ENCODE data around the gene TMPRSS3. TPM values are rescaled to one million over a fixed set of nuclear protein-coding genes. Genes with fewer than 3 reads are reported as not detected.

The TMPRSS3 gene
- total RNA-seq, 1 donor from 2014 or later = 4.1 TPM

- H3K4me1 ChIP-seq = peaks cover 12% of the 10 kb centered on the region
- H3K4me3 ChIP-seq = no peak overlapping the region
- ATAC-seq = no peak
- no peaks in the 10 kb centered on the region for H3K36me3 ChIP-seq
- no peak for TF ChIP-seq CTCF (IDR thresholded peaks at IDR 0.05)
- H3K27me3 ChIP-seq = no peaks in the 10 kb centered on the region
- DNase-seq = no peak
- intact Hi-C loops (cut with DNase I) = no loop called here
- H3K27ac ChIP-seq = no peak overlapping the region
- no peaks in the 10 kb centered on the region for H3K9me3 ChIP-seq
These were observed 27.4 kb upstream of the TMPRSS3 start for GRCh38 chr21:42423197-42423675.

- Histone ChIP-seq H3K27me3 (no peaks in the 10 kb centered on the region), H3K9me3 (no peaks in the 10 kb centered on the region), H3K36me3 (no peaks in the 10 kb centered on the region), H3K27ac (no peak overlapping the region), H3K4me1 (peaks cover 12% of the 10 kb centered on the region), H3K4me3 (no peak overlapping the region)
- no peak for TF ChIP-seq CTCF (IDR thresholded peaks at IDR 0.05)
- no peak for ATAC-seq
- no peak for DNase-seq
- intact Hi-C loops (cut with DNase I) = no loop called here
These were observed 25.4 kb upstream of the TMPRSS3 start for GRCh38 chr21:42421018-42421793.

- ATAC-seq = no peak
- H3K9me3 ChIP-seq = no peaks in the 10 kb centered on the region
- H3K36me3 ChIP-seq = no peaks in the 10 kb centered on the region
- H3K27ac ChIP-seq = no peak overlapping the region
- no peaks in the 10 kb centered on the region for H3K27me3 ChIP-seq
- DNase-seq = no peak
- no peak for TF ChIP-seq CTCF (IDR thresholded peaks at IDR 0.05)
- no peak overlapping the region for H3K4me3 ChIP-seq
- H3K4me1 ChIP-seq = peaks cover 6% of the 10 kb centered on the region
- intact Hi-C loops (cut with DNase I) = no loop called here
These were observed 24.0 kb upstream of the TMPRSS3 start for GRCh38 chr21:42419845-42420244.

GRCh38 chr21:42418886-42419285, 23.0 kb upstream of the TMPRSS3 start:
- Histone ChIP-seq H3K27ac (no peak overlapping the region), H3K36me3 (no peaks in the 10 kb centered on the region), H3K4me3 (no peak overlapping the region), H3K9me3 (no peaks in the 10 kb centered on the region), H3K27me3 (no peaks in the 10 kb centered on the region), H3K4me1 (peaks cover 3% of the 10 kb centered on the region)
- no peak for TF ChIP-seq CTCF (IDR thresholded peaks at IDR 0.05)
- DNase-seq = no peak
- no peak for ATAC-seq
- intact Hi-C loops (cut with DNase I) = no loop called here

GRCh38 chr21:42417533-42417932, 21.7 kb upstream of the TMPRSS3 start:
- Histone ChIP-seq H3K27me3 (no peaks in the 10 kb centered on the region), H3K4me1 (no peaks in the 10 kb centered on the region), H3K36me3 (no peaks in the 10 kb centered on the region), H3K27ac (no peak overlapping the region), H3K4me3 (no peak overlapping the region), H3K9me3 (no peaks in the 10 kb centered on the region)
- TF ChIP-seq CTCF (IDR thresholded peaks at IDR 0.05) = no peak
- DNase-seq (no peak), ATAC-seq (no peak)
- intact Hi-C loops (cut with DNase I) = no loop called here

Measured in upper lobe of right lung (tissue), 1 donor.